HepG2 (cell line): ENCODE measurements around the gene SHISA5. TPM values are rescaled to one million over a fixed set of nuclear protein-coding genes. Genes with fewer than 3 reads are reported as not detected.

Source experiments
- ASH2L ChIP-seq: fragments of 300-600, 200-600 bp; sonication (generic); IDR thresholded peaks from 2 replicates; pipeline ENCODE4 v1.7.0; 2017; ENCODE audit warnings: low read depth, mild to moderate bottlenecking, moderate library complexity, mixed read lengths, low read length; ENCODE audit not compliant: insufficient read length
- ATF3 ChIP-seq: sonication (generic); formaldehyde crosslinking; IDR thresholded peaks from 2 replicates; pipeline ENCODE4 v1.4.0; 2020; ENCODE audit warnings: missing genetic modification reagents
- NFIB ChIP-seq: sonication (generic); formaldehyde crosslinking; IDR thresholded peaks from 2 replicates; pipeline ENCODE4 v1.9.0; 2021; ENCODE audit warnings: missing genetic modification reagents, mild to moderate bottlenecking, borderline replicate concordance
- PATZ1 ChIP-seq: sonication (generic); formaldehyde crosslinking; IDR thresholded peaks from 2 replicates; pipeline ENCODE4 v1.4.0; 2020; ENCODE audit warnings: missing genetic modification reagents
- PLRG1 ChIP-seq: fragments of 450-650 bp; conservative IDR thresholded peaks from 2 replicates; pipeline ENCODE4 v1.6.1; 2016
- PRPF4 ChIP-seq: fragments of 200-400 bp; formaldehyde crosslinking; IDR thresholded peaks from 2 replicates; pipeline ENCODE4 v1.6.1; 2016; ENCODE audit warnings: low read length, low read depth; ENCODE audit not compliant: poor library complexity, severe bottlenecking
- ZBTB40 ChIP-seq, 2 experiments: fragments of 450-650 bp in 1 of 2; sonication (generic) in 1 of 2; formaldehyde crosslinking in 1 of 2; IDR thresholded peaks; 2 replicates each; pipeline versions ENCODE4 v1.6.1 to v1.8.0; 2016 to 2022; ENCODE audit warnings: antibody characterized with exemption in 1 of 2, mild to moderate bottlenecking in 1 of 2, missing genetic modification reagents in 1 of 2
- ZNF142 ChIP-seq: sonication (generic); formaldehyde crosslinking; IDR thresholded peaks from 2 replicates; pipeline ENCODE4 v1.4.0; 2020; ENCODE audit warnings: missing genetic modification reagents
- ZNF788 ChIP-seq: sonication (generic); formaldehyde crosslinking; IDR thresholded peaks from 2 replicates; pipeline ENCODE4 v1.5.0; 2020; ENCODE audit warnings: mild to moderate bottlenecking, missing genetic modification reagents, borderline replicate concordance
- polyA plus RNA-seq, 8 experiments: library from polyadenylated mRNA; depleted of rRNA in 3 of 8; stranded (reverse) in 7 of 8; unstranded in 1 of 8; fragments of >200 nt; fragmentation: Illumina TruSeq in 4 of 8; extraction: Trizol in 4 of 8; gene quantifications; 2 replicates each; pipeline versions ENCODE4 v1.2.1 to v1.2.3, GENCODE V29; 2011 to 2016; ENCODE audit warnings: low read depth in 4 of 8, missing spikeins in 1 of 8, mixed read lengths in 1 of 8; ENCODE audit not compliant: insufficient read depth in 1 of 8
- total RNA-seq, 5 experiments: library from RNA; depleted of rRNA; stranded (reverse); fragments of >200 nt; fragmentation: Illumina TruSeq; extraction: Trizol; gene quantifications; 2 replicates each; pipeline ENCODE4 v1.2.3, GENCODE V29; 2016; ENCODE audit warnings: low read depth in 1 of 5

Gene SHISA5
- total and polyA plus RNA-seq, 2 of the 13 experiments (the other 11 are each of a cell fraction or from before 2014, with no cell fraction given), result 75.8 to 91.4 TPM

- no peak for TF ChIP-seq ATF3 (CRISPR knock-in tag)
- no peak for TF ChIP-seq ZNF142
- peak; percentile 43; the same call in 1 of the 2 replicates for TF ChIP-seq ZNF788 (CRISPR knock-in tag)
- TF ChIP-seq ZBTB40 (IDR thresholded peaks at IDR 0.05), result no peak
- no peak for TF ChIP-seq ZBTB40 (CRISPR knock-in tag; IDR thresholded peaks at IDR 0.05)
- TF ChIP-seq PRPF4, result no peak
- no peak for TF ChIP-seq NFIB
- peak; percentile 30 for TF ChIP-seq ASH2L
- TF ChIP-seq PATZ1 (CRISPR knock-in tag), result 0 out of 2 replicates have a peak, but pooled peaks have one; percentile 23
- no peak for TF ChIP-seq PLRG1
These were observed 38.2 kb downstream of the SHISA5 start (continued) for GRCh38 chr3:48465531-48466378.
